Fibroblast of mammary gland (primary cell): Measurements from ENCODE around the gene EXOC6B.

ENCODE experiments used
- DNase-seq: peaks from one replicate; pipeline ENCODE4 v3.0.0-alpha.2; 2010; ENCODE audit warnings: low read depth
- H3K4me3 ChIP-seq: 2 replicates; pipeline ENCODE4 v1.5.1; 2011; ENCODE audit warnings: low read depth, mild to moderate bottlenecking, low read length, moderate library complexity; ENCODE audit not compliant: control insufficient read depth
- TF ChIP-seq, protein P1 (sequence below): conservative IDR thresholded peaks from 2 replicates; pipeline ENCODE4 v1.5.1; 2011; ENCODE audit warnings: low read depth, low read length, inconsistent platforms; ENCODE audit not compliant: control insufficient read depth, insufficient read depth

Gene EXOC6B

DNA sequence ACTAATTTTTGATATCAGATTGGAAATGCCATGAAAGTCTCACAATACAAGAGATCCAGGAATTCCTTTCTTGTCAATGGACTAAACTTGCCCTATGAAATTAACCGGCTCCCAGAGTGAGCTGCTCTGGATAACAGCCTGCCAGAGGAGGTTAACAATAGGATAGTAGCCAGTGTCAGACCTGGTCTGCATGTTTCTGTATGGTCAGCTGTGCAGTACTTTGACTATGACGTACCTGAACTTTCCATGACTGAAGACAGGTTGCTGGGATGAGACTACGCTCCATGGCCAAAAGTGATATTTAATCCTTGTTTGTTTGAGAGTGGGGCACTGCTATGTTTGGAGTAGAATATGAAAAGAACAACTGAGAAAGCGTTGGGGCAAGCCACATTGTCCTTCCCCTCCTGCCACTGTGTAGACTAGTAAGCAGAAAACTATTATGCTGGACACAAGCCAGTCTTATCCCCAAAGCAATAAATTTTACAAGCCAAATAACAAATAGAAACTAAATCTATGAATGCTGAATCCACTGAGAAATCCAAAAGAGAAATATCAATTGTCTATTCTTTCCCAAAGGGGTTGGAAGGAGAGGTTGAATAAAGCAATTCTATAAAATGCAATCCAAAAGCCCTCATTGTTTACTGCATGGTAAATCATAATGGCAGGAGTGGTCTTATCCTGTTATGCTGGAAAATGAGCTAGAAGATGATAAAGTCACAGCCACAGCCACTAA, 562.6 kb downstream of the EXOC6B start:
- TF ChIP-seq, protein P1, sequence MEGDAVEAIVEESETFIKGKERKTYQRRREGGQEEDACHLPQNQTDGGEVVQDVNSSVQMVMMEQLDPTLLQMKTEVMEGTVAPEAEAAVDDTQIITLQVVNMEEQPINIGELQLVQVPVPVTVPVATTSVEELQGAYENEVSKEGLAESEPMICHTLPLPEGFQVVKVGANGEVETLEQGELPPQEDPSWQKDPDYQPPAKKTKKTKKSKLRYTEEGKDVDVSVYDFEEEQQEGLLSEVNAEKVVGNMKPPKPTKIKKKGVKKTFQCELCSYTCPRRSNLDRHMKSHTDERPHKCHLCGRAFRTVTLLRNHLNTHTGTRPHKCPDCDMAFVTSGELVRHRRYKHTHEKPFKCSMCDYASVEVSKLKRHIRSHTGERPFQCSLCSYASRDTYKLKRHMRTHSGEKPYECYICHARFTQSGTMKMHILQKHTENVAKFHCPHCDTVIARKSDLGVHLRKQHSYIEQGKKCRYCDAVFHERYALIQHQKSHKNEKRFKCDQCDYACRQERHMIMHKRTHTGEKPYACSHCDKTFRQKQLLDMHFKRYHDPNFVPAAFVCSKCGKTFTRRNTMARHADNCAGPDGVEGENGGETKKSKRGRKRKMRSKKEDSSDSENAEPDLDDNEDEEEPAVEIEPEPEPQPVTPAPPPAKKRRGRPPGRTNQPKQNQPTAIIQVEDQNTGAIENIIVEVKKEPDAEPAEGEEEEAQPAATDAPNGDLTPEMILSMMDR: no peak
- H3K4me3 ChIP-seq: no peak overlapping the region
- no peak for DNase-seq

DNA sequence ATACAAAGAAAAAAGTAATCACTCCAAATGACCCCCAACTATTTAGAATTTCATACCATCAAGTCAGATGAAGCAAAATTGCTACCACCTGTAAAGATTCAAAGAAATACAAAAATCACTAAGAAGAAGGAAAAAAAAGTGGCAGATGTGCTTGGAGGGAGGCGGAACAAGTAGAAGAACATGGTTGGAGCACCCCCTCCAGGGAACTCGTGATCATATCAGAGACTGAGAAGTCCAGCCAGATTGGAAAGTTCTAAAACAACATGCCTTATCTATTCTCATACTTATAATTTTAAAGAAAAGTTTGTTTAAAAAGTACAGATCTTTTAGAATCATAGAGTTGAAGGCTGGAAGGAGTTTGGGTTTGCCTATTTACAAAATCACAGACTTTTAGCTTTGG, 564.8 kb downstream of the EXOC6B start:
- no peak for DNase-seq
- H3K4me3 ChIP-seq: no peak overlapping the region
- TF ChIP-seq, protein P1: no peak

DNA sequence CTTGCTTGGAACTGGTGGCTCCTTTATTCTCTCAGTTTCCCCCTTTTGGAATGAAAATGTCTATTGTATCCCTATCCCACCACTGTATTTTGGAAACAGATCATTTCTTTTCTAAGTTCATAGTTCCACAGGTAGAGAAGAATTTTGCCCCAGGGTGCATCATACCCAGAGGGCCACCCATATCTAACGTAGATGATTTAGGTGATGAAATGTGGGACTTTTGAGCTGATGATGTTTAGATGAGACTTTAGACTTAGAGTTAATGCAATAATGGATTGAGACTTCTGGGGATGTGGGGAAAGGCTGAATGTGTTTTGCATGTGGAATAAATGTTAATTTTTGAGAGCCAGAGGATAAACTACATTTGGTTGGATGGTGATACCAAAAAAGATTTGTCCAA, 570.3 kb downstream of the EXOC6B start:
- H3K4me3 ChIP-seq: no peak overlapping the region
- TF ChIP-seq, protein P1: no peak
- DNase-seq: no peak

DNA sequence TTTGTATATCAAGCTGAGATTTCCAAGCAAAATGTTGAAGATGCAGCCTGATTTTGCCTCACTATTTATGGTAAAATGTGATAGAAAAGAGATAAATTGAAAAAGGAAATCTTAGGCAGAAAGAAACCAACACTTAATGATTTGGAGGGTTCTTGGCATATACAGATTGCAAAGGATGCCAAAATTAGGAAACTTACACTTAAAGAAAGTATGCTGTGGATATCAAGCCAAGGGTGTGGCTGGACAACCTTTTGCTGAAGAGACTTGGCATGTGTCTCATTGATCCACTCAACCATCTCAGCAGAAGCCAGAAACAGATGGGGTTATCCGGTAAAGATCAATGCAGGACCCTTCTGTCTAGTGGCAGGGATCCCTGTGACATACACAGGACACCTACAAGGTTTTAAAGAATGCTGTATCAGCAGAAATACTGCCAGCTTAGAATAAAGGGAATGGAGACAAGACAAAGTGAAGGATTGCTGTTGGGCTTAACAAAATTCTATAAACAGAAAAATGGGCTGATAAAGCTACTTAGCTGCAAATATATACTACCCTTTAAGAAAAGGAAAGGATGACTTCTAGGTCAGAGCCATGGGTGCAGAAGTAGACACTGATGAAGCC, 570.9 kb downstream of the EXOC6B start:
- DNase-seq: no peak
- no peak overlapping the region for H3K4me3 ChIP-seq
- TF ChIP-seq, protein P1: no peak

DNA sequence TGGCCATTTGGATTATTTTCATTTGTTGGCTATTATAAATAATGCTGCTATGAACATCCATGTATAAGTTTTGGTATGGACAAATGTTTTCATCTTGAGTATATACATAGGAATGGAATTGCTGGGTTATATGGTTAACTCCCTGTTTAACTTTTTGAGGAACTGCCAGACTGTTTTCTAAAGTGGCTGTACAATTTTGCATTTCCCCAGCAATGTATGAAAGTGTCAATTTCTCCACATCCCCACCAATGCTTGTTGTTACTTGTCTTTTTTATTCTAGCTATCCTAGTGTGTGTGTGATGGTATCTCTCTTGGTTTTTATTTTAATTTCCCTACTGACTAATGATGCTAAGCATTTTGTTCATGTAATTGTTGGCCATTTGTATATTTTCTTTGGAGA, 587.5 kb downstream of the EXOC6B start:
- no peak for DNase-seq
- TF ChIP-seq, protein P1: no peak
- no peak overlapping the region for H3K4me3 ChIP-seq

DNA sequence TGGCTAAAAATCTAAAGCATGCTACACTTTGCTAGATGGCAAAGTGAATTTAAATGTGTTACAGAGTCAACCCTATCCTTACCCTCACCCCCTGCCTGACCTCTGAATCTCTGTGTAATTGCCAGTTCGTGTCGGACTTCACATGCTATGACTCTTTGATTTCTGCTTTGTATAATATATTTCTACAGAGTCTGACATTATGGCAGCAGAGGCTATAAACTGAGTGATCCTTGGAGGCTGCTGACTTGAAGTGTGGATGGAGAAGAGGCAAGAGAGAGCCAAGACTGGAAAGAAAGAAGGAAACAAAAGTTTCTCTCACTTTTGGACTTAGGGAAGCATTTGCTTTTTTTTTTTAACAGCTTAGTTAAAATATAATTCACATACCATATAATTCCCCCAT, 588.3 kb downstream of the EXOC6B start:
- H3K4me3 ChIP-seq: no peak overlapping the region
- no peak for DNase-seq
- TF ChIP-seq, protein P1: no peak
